Prostate gland (tissue), 2 donors: ENCODE results near the gene ZC3H12A.

Experiments
- CTCF ChIP-seq, 4 experiments: fragments of 200-600 bp in 2 of 4; fragments of 450-650 bp in 2 of 4; sonication (generic) in 2 of 4; IDR thresholded peaks; 1 replicate in 3 of 4; 2 replicates in 1 of 4; pipeline ENCODE4 v1.5.1; 2016 to 2019; ENCODE audit warnings: antibody characterized with exemption in 4 of 4, mild to moderate bottlenecking in 2 of 4, moderate library complexity in 2 of 4
- POLR2A ChIP-seq: fragments of 450-650 bp; IDR thresholded peaks from one replicate; pipeline ENCODE4 v1.6.1; 2016; ENCODE audit warnings: antibody characterized with exemption, mild to moderate bottlenecking
- POLR2AphosphoS5 ChIP-seq: sonication (generic); formaldehyde crosslinking; IDR thresholded peaks from one replicate; pipeline ENCODE4 v1.6.1; 2017; ENCODE audit warnings: antibody characterized with exemption

- TF ChIP-seq POLR2A = peak; percentile 64
- TF ChIP-seq CTCF (IDR thresholded peaks at IDR 0.05) = no peak
- peak; percentile 56 for TF ChIP-seq POLR2AphosphoS5
These were observed 3.0 kb downstream of the ZC3H12A start for GRCh38 chr1:37477198-37477931.
